MV-4-11 (cell line): ENCODE measurements around the gene LYRM4.

ENCODE experiments used
- DNase-seq: peaks from one replicate; lab custom pipeline; 2025; lab: John Stamatoyannopoulos, UW

Gene LYRM4

GRCh38 chr6:5174756-5175549 is 85.8 kb downstream of the LYRM4 start:
- DNase-seq = no peak

GRCh38 chr6:5174244-5174643 is 86.5 kb downstream of the LYRM4 start:
- peak; percentile 65 for DNase-seq

DNA sequence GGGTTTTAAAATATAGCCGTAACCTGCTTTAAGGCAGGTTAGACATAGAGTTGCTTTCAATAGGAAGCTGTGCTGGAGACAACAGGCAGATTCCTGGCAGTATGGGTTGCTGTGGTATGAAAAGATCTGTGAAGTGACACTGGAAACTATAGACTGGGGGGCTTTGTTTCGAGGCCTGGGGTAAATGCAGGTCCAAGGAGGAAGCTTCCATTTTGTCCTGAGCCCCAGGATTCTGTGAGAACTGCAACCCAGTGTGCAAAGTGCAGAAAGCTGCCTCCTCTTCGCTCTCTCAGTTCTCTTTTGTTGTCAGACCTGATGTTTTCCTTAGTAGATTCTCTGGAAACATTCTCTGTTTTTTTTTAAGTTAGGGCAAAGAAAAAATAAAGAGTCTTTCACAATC is 86.9 kb downstream of the LYRM4 start:
- DNase-seq = peak; percentile 39

- DNase-seq = no peak
These were observed 87.8 kb downstream of the LYRM4 start for GRCh38 chr6:5172897-5173474.

- DNase-seq = no peak
These were observed 88.6 kb downstream of the LYRM4 start for GRCh38 chr6:5172041-5172653.

- no peak for DNase-seq
These were observed 93.2 kb downstream of the LYRM4 start for GRCh38 chr6:5167501-5167900.

- no peak for DNase-seq
These were observed 96.7 kb downstream of the LYRM4 start for GRCh38 chr6:5164092-5164491.

DNA sequence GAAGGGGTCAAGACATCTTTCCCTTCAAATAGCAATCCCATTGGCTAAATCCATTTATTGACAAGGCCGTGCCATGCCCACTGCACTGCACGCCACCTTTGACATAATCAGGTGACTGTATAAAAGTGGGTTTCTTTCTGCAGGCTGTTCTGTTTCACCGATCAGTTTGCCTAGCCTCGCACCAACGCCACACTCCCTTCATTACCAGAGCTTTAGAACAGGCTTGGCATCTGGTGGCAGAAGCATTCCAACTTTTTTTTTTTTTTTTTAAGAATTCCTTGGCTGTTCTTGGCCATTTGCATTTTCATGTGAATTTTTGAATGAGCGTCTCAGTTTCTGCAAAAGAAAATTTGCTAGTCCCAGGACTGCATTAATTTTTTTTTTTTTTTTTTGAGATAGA is 97.5 kb downstream of the LYRM4 start:
- DNase-seq = no peak

GRCh38 chr6:5162355-5162754 is 98.4 kb downstream of the LYRM4 start:
- no peak for DNase-seq

GRCh38 chr6:5160206-5160605 is 100.5 kb downstream of the LYRM4 start:
- DNase-seq = no peak

GRCh38 chr6:5159162-5159561 is 101.6 kb downstream of the LYRM4 start:
- DNase-seq = no peak

DNA sequence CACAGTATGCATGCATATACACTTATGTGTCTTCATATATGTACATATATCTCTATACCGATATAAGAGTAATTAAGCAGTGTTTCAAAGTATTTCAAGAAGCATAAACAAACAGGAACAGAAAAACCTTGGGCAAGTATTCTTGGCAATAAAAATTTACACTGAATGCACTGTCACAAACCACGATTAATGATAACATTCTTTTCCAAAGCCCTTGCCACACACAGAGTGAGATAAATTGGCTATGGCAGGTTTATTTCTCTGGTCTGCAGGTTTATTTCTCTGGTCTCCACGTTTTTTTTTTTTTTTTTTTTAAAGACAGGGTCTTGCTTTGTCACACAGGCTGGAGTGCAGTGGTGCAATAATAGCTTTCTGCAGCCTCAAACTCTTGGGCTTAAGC is 102.6 kb downstream of the LYRM4 start:
- no peak for DNase-seq

DNA sequence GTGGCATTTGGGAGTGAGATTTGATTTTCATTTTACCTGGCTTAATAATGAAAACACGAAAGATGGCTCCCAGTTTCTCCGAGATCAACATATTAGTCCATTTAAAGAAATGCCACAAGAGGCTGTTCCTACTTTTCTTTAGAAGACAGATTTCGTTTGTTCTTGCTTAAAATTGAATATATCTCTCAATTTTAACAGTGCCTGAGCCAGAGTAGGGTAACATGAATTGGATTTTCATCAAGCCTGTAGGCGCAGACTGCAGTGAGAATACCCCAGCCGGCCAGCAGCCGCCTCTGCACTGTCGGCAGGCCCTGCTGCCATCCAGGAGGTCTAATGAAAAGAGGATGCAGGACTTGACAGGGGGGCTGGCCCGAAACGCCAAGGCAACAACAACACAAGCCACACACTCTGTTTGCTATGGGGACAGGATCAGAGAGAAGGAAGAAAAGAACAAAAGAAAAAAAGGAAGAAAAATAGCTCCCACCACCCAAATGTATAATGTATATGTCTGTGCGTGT is 103.1 kb downstream of the LYRM4 start:
- no peak for DNase-seq

- no peak for DNase-seq
These were observed 104.1 kb downstream of the LYRM4 start for GRCh38 chr6:5156627-5157026.

GRCh38 chr6:5155906-5156305 is 104.8 kb downstream of the LYRM4 start:
- no peak for DNase-seq

DNA sequence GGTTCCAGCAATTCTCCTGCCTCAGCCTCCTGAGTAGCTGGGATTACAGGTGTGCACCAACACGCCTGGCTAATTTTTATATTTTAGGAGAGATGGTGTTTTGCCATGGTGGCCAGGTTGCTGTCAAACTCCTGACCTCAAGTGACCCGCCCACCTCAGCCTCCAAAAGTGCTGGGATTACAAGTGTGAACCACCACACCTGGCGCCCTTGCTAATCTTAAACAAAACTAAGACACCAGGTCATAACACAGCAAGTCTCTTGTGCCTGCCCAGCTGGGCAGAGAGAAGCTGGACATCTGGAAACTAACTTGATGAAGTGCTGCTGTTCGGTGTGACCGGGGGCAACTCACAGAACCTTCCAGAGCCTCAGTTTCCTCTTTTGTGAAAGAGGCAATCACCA is 107.6 kb downstream of the LYRM4 start:
- no peak for DNase-seq

- peak; percentile 55 for DNase-seq
These were observed 108.3 kb downstream of the LYRM4 start for GRCh38 chr6:5152460-5152859.

- DNase-seq = no peak
These were observed 108.8 kb downstream of the LYRM4 start for GRCh38 chr6:5151955-5152401.

DNA sequence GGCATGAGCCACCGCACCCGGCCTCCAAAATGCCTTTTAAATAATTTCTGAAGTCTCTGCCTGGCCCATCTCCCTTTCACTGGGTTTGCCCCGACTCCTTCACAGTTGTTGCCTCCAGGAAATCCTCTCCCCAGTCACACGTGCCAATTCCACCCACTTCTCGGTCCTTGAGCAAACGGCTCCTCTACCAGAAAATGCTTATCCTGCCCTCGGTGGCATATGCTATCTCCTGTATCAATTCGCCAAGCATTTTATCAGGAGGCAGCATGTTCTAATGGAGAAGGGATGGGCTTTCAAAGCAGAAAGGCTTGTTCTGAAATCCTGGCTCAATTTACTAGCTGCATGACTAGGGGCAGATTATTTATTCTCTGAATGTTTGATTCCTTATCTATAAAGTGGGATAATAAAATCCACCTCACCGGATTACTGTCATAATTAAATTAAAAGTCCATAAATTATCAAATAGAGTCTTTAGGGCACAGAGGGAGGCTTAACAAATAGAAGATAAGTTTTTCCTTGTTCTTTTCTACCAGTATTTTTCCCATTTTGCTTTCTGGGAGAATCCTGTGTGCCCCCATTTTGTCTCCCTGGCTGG is 109.3 kb downstream of the LYRM4 start:
- DNase-seq = no peak

DNA sequence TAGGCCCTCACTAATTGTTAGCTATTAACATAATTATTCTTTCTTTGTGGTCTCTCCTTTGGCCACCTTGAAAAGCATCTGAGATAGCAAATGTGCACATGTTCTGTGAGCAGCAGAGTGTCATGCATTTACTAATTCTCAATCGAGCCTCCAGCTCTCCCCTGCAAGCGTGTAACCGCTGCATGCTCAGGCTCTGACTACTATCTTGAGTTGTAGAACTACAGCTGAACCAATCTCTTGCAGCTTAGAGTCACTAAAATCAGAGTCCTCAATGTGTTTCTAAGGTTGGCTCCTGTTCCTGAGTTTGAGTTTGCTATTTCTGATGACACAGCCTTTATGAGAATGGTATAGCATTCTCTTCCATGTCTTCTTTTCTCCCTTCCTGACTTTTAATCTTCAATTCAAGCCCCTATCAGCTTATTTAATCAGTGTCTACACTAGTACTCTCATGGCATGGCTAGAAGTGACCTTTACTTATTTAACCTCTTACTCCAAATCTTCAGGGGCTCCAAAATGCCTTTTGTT is 110.1 kb downstream of the LYRM4 start:
- DNase-seq = no peak

- no peak for DNase-seq
These were observed 110.9 kb downstream of the LYRM4 start for GRCh38 chr6:5149891-5150290.

GRCh38 chr6:5149159-5149704 is 111.5 kb downstream of the LYRM4 start:
- DNase-seq = no peak
